ENCODE measurements around the gene KLHDC7B.

- no peak for TF ChIP-seq CTCF (conservative IDR thresholded peaks at IDR 0.05; ENCODE audit: low read length)
- no peak for TF ChIP-seq EZH2phosphoT487 (IDR thresholded peaks at IDR 0.05; ENCODE audit: borderline replicate concordance)
Observed at GRCh38 chr22:50547263-50547985, 1.7 kb downstream of the KLHDC7B start.

Data from Loucy (cell line).